GM06990 (cell line): Measurements from ENCODE around the gene FAM43B.

Source experiments
- DNase-seq: peaks from one replicate; pipeline ENCODE4 v3.0.0-alpha.2; 2011; ENCODE audit not compliant: insufficient read length; ENCODE audit errors: extremely low read depth
- H3K27me3 ChIP-seq: replicated peaks from 2 replicates; pipeline ENCODE4 v1.6.0; 2011; ENCODE audit warnings: low read length; ENCODE audit not compliant: control insufficient read depth, insufficient read depth
- H3K36me3 ChIP-seq: 2 replicates; pipeline ENCODE4 v1.5.1; 2011; ENCODE audit warnings: low read length; ENCODE audit not compliant: control insufficient read depth, insufficient read depth
- H3K4me3 ChIP-seq: replicated peaks from 2 replicates; pipeline ENCODE4 v1.5.1; 2011; ENCODE audit warnings: low read depth, mild to moderate bottlenecking, control low read depth, low read length
- TF ChIP-seq, protein P1 (sequence below): IDR thresholded peaks from 2 replicates; pipeline ENCODE4 v1.5.1; 2011; ENCODE audit warnings: low read length, control low read depth, mild to moderate bottlenecking, inconsistent platforms; ENCODE audit not compliant: insufficient read depth, poor library complexity, severe bottlenecking

The FAM43B gene

DNA sequence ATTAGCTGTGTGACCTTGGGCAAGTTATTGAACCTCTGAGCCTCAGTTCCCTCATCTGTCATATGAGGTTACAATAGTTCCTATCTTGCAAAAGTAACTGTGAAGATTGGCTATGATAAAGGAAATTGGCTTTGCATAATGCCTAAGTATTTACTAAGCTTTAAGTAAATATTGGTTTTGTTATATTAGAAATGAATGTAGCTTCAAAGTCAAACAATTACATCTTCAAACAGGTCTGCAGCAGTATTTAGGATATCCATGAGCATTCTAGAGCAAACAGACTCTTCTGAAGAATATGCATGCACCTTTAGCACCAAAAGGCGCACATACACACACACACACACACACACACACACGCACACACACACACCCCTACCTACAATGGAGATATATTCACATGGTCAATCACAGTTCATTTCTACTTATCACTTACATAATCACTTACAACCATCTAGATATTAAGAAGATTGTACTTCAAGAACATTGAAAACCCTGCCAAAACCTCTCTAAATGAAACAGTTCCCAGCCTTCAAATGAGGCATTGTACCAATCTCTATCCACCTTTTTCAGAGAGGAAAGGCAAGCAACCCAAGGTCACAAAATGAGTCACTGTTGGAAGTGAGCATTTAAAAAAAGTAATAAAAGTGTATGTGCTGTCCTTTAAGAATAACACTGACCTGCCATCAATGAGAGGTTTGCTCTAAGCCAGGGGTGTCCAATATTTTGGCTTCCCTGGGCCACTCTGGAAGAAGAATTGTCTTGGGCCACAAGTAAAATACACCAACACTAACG, 13.4 kb upstream of the FAM43B start:
- no peak for DNase-seq
- no peak overlapping the region for H3K4me3 ChIP-seq
- TF ChIP-seq, protein P1, sequence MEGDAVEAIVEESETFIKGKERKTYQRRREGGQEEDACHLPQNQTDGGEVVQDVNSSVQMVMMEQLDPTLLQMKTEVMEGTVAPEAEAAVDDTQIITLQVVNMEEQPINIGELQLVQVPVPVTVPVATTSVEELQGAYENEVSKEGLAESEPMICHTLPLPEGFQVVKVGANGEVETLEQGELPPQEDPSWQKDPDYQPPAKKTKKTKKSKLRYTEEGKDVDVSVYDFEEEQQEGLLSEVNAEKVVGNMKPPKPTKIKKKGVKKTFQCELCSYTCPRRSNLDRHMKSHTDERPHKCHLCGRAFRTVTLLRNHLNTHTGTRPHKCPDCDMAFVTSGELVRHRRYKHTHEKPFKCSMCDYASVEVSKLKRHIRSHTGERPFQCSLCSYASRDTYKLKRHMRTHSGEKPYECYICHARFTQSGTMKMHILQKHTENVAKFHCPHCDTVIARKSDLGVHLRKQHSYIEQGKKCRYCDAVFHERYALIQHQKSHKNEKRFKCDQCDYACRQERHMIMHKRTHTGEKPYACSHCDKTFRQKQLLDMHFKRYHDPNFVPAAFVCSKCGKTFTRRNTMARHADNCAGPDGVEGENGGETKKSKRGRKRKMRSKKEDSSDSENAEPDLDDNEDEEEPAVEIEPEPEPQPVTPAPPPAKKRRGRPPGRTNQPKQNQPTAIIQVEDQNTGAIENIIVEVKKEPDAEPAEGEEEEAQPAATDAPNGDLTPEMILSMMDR = no peak
- peaks cover 5% of the 10 kb centered on the region for H3K27me3 ChIP-seq
- H3K36me3 ChIP-seq = no peaks in the 10 kb centered on the region

DNA sequence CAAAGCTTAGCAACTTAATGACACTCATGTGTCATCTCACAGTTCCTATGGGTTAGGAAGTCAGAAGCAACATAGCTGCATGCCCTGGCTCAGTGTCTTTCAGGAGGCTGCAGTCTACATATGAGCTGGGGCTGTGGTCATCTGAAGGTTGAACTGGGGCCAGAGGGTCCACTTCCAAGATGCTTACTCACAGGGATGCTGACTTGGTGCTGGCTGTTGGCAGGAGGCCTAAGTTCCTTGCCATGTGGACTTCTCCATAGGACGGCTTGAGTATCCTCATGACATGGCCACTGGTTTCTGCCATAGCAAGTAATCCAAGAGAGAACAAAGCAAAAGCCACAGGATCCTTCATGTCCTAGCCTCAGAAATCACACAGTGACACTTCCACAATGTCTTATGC, 12.1 kb upstream of the FAM43B start:
- Histone ChIP-seq H3K36me3 (no peaks in the 10 kb centered on the region), H3K4me3 (no peak overlapping the region), H3K27me3 (peaks cover 5% of the 10 kb centered on the region)
- TF ChIP-seq, protein P1 = no peak
- no peak for DNase-seq

DNA sequence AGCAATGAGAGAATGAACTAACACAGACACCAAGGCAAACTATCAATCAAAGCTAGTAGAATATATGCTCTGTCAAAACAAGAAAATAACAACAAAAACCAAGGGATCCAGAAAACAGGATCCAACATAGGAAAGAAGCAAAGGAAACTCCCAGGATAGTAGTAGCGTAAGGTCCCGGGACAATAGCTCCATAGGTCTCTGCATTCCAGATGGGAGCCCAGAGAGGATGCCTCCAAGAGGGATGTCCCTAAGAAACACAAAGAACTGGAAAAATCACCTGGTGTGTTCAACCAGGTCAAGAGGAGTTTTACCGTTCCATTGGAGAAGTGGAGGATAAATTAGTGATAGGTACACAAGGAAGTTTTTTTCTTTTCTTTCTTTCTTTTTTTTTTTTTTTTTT, 5.7 kb upstream of the FAM43B start:
- TF ChIP-seq, protein P1 = no peak
- Histone ChIP-seq H3K4me3 (no peak overlapping the region), H3K36me3 (no peaks in the 10 kb centered on the region), H3K27me3 (peaks cover 2% of the 10 kb centered on the region; the same call in 1 of the 2 replicates)
- DNase-seq = no peak

DNA sequence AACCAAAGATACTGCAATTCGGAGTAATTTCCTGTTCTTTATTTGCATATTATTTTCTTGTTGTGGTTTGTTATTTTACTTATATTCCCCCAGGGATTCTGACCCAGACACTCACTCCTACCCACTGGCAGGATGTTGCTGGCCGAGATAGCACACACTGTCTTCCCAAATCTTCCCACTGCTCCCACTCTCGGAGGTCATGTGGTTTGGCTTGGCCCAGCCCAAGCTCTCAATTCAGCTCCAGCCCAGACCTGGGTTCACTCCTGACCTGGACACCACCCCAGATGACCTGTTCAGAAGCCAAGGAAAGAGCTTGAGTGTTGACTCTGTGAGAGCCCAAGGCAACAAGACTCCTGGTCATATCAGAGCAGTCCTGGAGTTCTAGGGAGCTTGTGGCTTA, 1.2 kb upstream of the FAM43B start:
- TF ChIP-seq, protein P1 = no peak
- Histone ChIP-seq H3K27me3 (no peaks in the 10 kb centered on the region), H3K36me3 (no peaks in the 10 kb centered on the region), H3K4me3 (no peak overlapping the region)
- no peak for DNase-seq

DNA sequence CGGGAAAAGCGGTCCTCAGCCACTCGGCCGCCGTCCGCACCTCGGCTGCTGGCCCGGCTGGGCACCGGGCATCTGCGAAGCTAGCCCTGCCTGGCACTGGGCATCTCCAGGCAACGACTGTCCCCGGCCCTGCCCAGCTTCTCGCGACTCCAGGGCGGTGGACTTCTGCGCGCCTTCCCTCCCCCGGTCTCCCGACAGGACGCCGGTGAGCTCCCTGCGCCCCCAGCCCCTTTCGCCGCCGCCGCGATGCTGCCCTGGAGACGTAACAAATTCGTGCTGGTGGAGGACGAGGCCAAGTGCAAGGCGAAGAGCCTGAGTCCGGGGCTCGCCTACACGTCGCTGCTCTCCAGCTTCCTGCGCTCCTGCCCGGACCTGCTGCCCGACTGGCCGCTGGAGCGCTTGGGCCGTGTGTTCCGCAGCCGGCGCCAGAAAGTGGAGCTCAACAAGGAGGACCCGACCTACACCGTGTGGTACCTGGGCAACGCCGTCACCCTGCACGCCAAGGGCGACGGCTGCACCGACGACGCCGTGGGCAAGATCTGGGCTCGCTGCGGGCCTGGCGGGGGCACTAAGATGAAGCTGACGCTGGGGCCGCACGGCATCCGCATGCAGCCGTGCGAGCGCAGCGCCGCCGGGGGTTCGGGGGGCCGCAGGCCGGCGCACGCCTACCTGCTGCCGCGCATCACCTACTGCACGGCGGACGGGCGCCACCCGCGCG, 514 bp downstream of the FAM43B start:
- Histone ChIP-seq H3K4me3 (no peak overlapping the region), H3K27me3 (no peaks in the 10 kb centered on the region), H3K36me3 (no peaks in the 10 kb centered on the region)
- TF ChIP-seq, protein P1 = no peak
- peak; percentile 34 for DNase-seq
